NCI-H187 treated with DMSO at 0.1 percent for 48 hours (cell line): ENCODE data around the gene ZBTB33.

Experiments used
- DNase-seq: peaks from one replicate; lab custom pipeline; 2025; lab: John Stamatoyannopoulos, UW

The ZBTB33 gene

GRCh38 chrX:120250522-120251271 lies at the start of gene ZBTB33:
ZBTB33 (plus strand) TSS chrX:120250812; CDS start chrX:120253416, 2,604 bp downstream.
- DNase-seq = peak; percentile 80

- DNase-seq = no peak
These were observed 49.8 kb upstream of the ZBTB33 start for GRCh38 chrX:120200851-120201250.

GRCh38 chrX:120205816-120206753 lies 44.5 kb upstream of the ZBTB33 start:
- no peak for DNase-seq

- DNase-seq = no peak
These were observed 43.5 kb upstream of the ZBTB33 start for GRCh38 chrX:120207009-120207605.

- peak; percentile 0 for DNase-seq
These were observed 37.0 kb upstream of the ZBTB33 start for GRCh38 chrX:120213438-120214265.

- DNase-seq = no peak
These were observed 27.2 kb upstream of the ZBTB33 start for GRCh38 chrX:120223374-120223773.

GRCh38 chrX:120224388-120224787 lies 26.2 kb upstream of the ZBTB33 start:
- DNase-seq = no peak

- no peak for DNase-seq
These were observed 22.3 kb upstream of the ZBTB33 start for GRCh38 chrX:120228187-120228908.

- DNase-seq = no peak
These were observed 15.3 kb upstream of the ZBTB33 start for GRCh38 chrX:120235284-120235683.

GRCh38 chrX:120236687-120237479 lies 13.7 kb upstream of the ZBTB33 start:
- DNase-seq = no peak

- no peak for DNase-seq
These were observed 11.7 kb upstream of the ZBTB33 start for GRCh38 chrX:120238933-120239332.

- no peak for DNase-seq
These were observed 7.8 kb upstream of the ZBTB33 start for GRCh38 chrX:120242813-120243212.

- no peak for DNase-seq
These were observed 6.2 kb upstream of the ZBTB33 start for GRCh38 chrX:120244395-120244734.

- DNase-seq = peak; percentile 38
These were observed 5.7 kb upstream of the ZBTB33 start for GRCh38 chrX:120244735-120245498.

- no peak for DNase-seq
These were observed 929 bp downstream of the ZBTB33 start for GRCh38 chrX:120251471-120252011.

GRCh38 chrX:120253784-120254183 lies 3.2 kb downstream of the ZBTB33 start:
- no peak for DNase-seq

- no peak for DNase-seq
These were observed 9.8 kb downstream of the ZBTB33 start for GRCh38 chrX:120260369-120260768.

GRCh38 chrX:120262859-120263708 lies 12.5 kb downstream of the ZBTB33 start:
- no peak for DNase-seq
